ENCODE measurements around the gene DIP2C. TPM values are rescaled to one million over a fixed set of nuclear protein-coding genes. Genes with fewer than 3 reads are reported as not detected.
A peak's percentile ranks its signal among the peaks of the same experiment; 100 is the strongest.

The DIP2C gene
- total RNA-seq, 1 donor from 2014 or later, result 18.4 TPM

- intact Hi-C loops (cut with DNase I), result no loop called here
- TF ChIP-seq POLR2A (IDR thresholded peaks at IDR 0.05) (no peak), POLR2AphosphoS5 (IDR thresholded peaks at IDR 0.05; ENCODE audit: insufficient read depth in 1 of 2, low read depth in 1 of 2) (no peak)
- Histone ChIP-seq H3K4me1 (peaks cover 26% of the 10 kb centered on the region), H3K4me3 (no peak overlapping the region), H3K36me3 (no peaks in the 10 kb centered on the region), H3K9me3 (no peaks in the 10 kb centered on the region), H3K27ac (no peak overlapping the region), H3K27me3 (no peaks in the 10 kb centered on the region)
- no peak for DNase-seq (ENCODE audit: extremely low spot score in 2 of 2)
Measured at GRCh38 chr10:493391-494148, 195.9 kb downstream of the DIP2C start.

GRCh38 chr10:492836-493235 is 196.6 kb downstream of the DIP2C start:
- DNase-seq (ENCODE audit: extremely low spot score in 2 of 2), result no peak
- Histone ChIP-seq H3K4me1 (peaks cover 26% of the 10 kb centered on the region), H3K27me3 (no peaks in the 10 kb centered on the region), H3K4me3 (no peak overlapping the region), H3K27ac (no peak overlapping the region), H3K9me3 (no peaks in the 10 kb centered on the region), H3K36me3 (no peaks in the 10 kb centered on the region)
- intact Hi-C loops (cut with DNase I), result no loop called here
- no peak for TF ChIP-seq POLR2AphosphoS5 (IDR thresholded peaks at IDR 0.05; ENCODE audit: insufficient read depth in 1 of 2, low read depth in 1 of 2)
- no peak for TF ChIP-seq POLR2A (IDR thresholded peaks at IDR 0.05)
- no peak for TF ChIP-seq CTCF (IDR thresholded peaks at IDR 0.05)

GRCh38 chr10:491667-492424 is 197.6 kb downstream of the DIP2C start:
- peaks cover 31% of the 10 kb centered on the region for H3K4me1 ChIP-seq
- H3K4me3 ChIP-seq, result peak overlapping the region in 1 of 2 donors; percentile 36
- H3K27ac ChIP-seq, result peak overlapping the region; percentile 81
- H3K36me3 ChIP-seq, result no peaks in the 10 kb centered on the region
- TF ChIP-seq CTCF (IDR thresholded peaks at IDR 0.05) (no peak), POLR2AphosphoS5 (IDR thresholded peaks at IDR 0.05; ENCODE audit: insufficient read depth in 1 of 2, low read depth in 1 of 2) (no peak), POLR2A (IDR thresholded peaks at IDR 0.05) (no peak)
- H3K9me3 ChIP-seq, result no peaks in the 10 kb centered on the region
- H3K27me3 ChIP-seq, result no peaks in the 10 kb centered on the region
- no peak for DNase-seq (ENCODE audit: extremely low spot score in 2 of 2)
- intact Hi-C loops (cut with DNase I), result no loop called here

GRCh38 chr10:490891-491571 is 198.4 kb downstream of the DIP2C start:
- H3K36me3 ChIP-seq, result no peaks in the 10 kb centered on the region
- H3K4me3 ChIP-seq, result peak overlapping the region in 1 of 2 donors; percentile 36
- intact Hi-C loops (cut with DNase I), result no loop called here
- no peak for DNase-seq (ENCODE audit: extremely low spot score in 2 of 2)
- H3K27me3 ChIP-seq, result no peaks in the 10 kb centered on the region
- no peak for TF ChIP-seq POLR2A (IDR thresholded peaks at IDR 0.05)
- TF ChIP-seq POLR2AphosphoS5 (IDR thresholded peaks at IDR 0.05; ENCODE audit: insufficient read depth in 1 of 2, low read depth in 1 of 2), result no peak
- no peak for TF ChIP-seq CTCF (IDR thresholded peaks at IDR 0.05)
- H3K27ac ChIP-seq, result peak overlapping the region; percentile 81
- peaks cover 39% of the 10 kb centered on the region for H3K4me1 ChIP-seq
- no peaks in the 10 kb centered on the region for H3K9me3 ChIP-seq

- no peak for TF ChIP-seq POLR2AphosphoS5 (IDR thresholded peaks at IDR 0.05; ENCODE audit: insufficient read depth in 1 of 2, low read depth in 1 of 2)
- TF ChIP-seq CTCF (IDR thresholded peaks at IDR 0.05), result no peak
- intact Hi-C loops (cut with DNase I), result no loop called here
- no peaks in the 10 kb centered on the region for H3K27me3 ChIP-seq
- peaks cover 47% of the 10 kb centered on the region for H3K4me1 ChIP-seq
- H3K27ac ChIP-seq, result peak overlapping the region; percentile 81
- no peaks in the 10 kb centered on the region for H3K9me3 ChIP-seq
- peak in 1 of 2 donors; percentile 95 for DNase-seq (ENCODE audit: extremely low spot score in 2 of 2)
- H3K4me3 ChIP-seq, result no peak overlapping the region
- H3K36me3 ChIP-seq, result no peaks in the 10 kb centered on the region
Measured at GRCh38 chr10:490256-490655, 199.2 kb downstream of the DIP2C start.
